Kidney epithelial cell (primary cell): ENCODE data around the gene ATP5ME. TPM values are rescaled to one million over a fixed set of nuclear protein-coding genes. Genes with fewer than 3 reads are reported as not detected.

ENCODE experiments used
- DNase-seq: peaks from one replicate; pipeline ENCODE4 v3.0.0-alpha.2; 2010; ENCODE audit warnings: low read depth
- H3K27me3 ChIP-seq: 2 replicates; pipeline ENCODE4 v1.6.0; 2011; ENCODE audit warnings: low read length; ENCODE audit not compliant: control insufficient read depth, insufficient read depth
- H3K36me3 ChIP-seq: 2 replicates; pipeline ENCODE4 v1.5.1; 2011; ENCODE audit warnings: low read length; ENCODE audit not compliant: control insufficient read depth, insufficient read depth
- H3K4me3 ChIP-seq: 2 replicates; pipeline ENCODE4 v1.5.1; 2011; ENCODE audit warnings: low read depth, mild to moderate bottlenecking, control low read depth, low read length
- CTCF ChIP-seq: IDR thresholded peaks from 2 replicates; pipeline ENCODE4 v1.5.1; 2011; ENCODE audit warnings: mild to moderate bottlenecking, moderate library complexity, low read length, control low read depth, inconsistent platforms; ENCODE audit not compliant: insufficient read depth, poor library complexity, severe bottlenecking
- total RNA-seq: library from RNA; depleted of rRNA; stranded (reverse); fragments of >200 nt; gene quantifications from 2 replicates; pipeline ENCODE4 v1.2.3, GENCODE V29; 2015

The ATP5ME gene
- total RNA-seq, 1 donor from 2014 or later, result 116 TPM

GRCh38 chr4:684623-685327, 10.7 kb upstream of the ATP5ME start:
- TF ChIP-seq CTCF, result no peak
- no peak for DNase-seq
- H3K27me3 ChIP-seq, result peaks cover 2% of the 10 kb centered on the region
- no peak overlapping the region for H3K4me3 ChIP-seq
- H3K36me3 ChIP-seq, result no peaks in the 10 kb centered on the region

- no peak overlapping the region for H3K4me3 ChIP-seq
- peak; percentile 77 for TF ChIP-seq CTCF
- peaks cover 2% of the 10 kb centered on the region for H3K27me3 ChIP-seq
- no peak for DNase-seq
- H3K36me3 ChIP-seq, result no peaks in the 10 kb centered on the region
These were observed 10.0 kb upstream of the ATP5ME start for GRCh38 chr4:683982-684622.

- TF ChIP-seq CTCF, result no peak
- no peak overlapping the region for H3K4me3 ChIP-seq
- H3K27me3 ChIP-seq, result peaks cover 2% of the 10 kb centered on the region
- no peak for DNase-seq
- no peaks in the 10 kb centered on the region for H3K36me3 ChIP-seq
These were observed 9.3 kb upstream of the ATP5ME start for GRCh38 chr4:683247-683897.

GRCh38 chr4:682490-683172, 8.6 kb upstream of the ATP5ME start:
- H3K36me3 ChIP-seq, result no peaks in the 10 kb centered on the region
- TF ChIP-seq CTCF, result no peak
- H3K27me3 ChIP-seq, result peaks cover 2% of the 10 kb centered on the region
- no peak for DNase-seq
- H3K4me3 ChIP-seq, result no peak overlapping the region

GRCh38 chr4:681736-682451, 7.8 kb upstream of the ATP5ME start:
- DNase-seq, result no peak
- no peaks in the 10 kb centered on the region for H3K36me3 ChIP-seq
- H3K27me3 ChIP-seq, result peaks cover 2% of the 10 kb centered on the region
- TF ChIP-seq CTCF, result no peak
- no peak overlapping the region for H3K4me3 ChIP-seq
